Upper lobe of left lung (tissue), 6 donors: ENCODE results near the gene MVB12B. TPM values are rescaled to one million over a fixed set of nuclear protein-coding genes. Genes with fewer than 3 reads are reported as not detected.
A peak's percentile ranks its signal among the peaks of the same experiment; 100 is the strongest.
"Not testable (repeated sequence)": the region's sequence is repeated elsewhere in the genome, so short reads cannot be mapped to it uniquely, and the experiment has no call there.

Source experiments
- ATAC-seq, 2 donors: fragments of 200-7000 bp; cut with Tn5 transposase; one replicate each; pipeline ENCODE4 v1.9.1; 2022; ENCODE audit warnings: mild to moderate bottlenecking in 2 of 2, moderate library complexity in 2 of 2; ENCODE audit not compliant: low FRiP score in 2 of 2
- DNase-seq, 2 donors: peaks; one replicate each; pipeline ENCODE4 v3.0.0-alpha.2; 2019 to 2020
- H3K27ac ChIP-seq, 4 donors: fragments of 200-600 bp; sonication (generic); one replicate each; pipeline ENCODE4 v1.5.1; 2016 to 2019
- H3K27me3 ChIP-seq, 4 donors: fragments of 200-600 bp; sonication (generic); one replicate each; pipeline ENCODE4 v1.5.1; 2017 to 2019
- H3K36me3 ChIP-seq, 4 donors: fragments of 200-600 bp; sonication (generic); one replicate each; pipeline ENCODE4 v1.5.1; 2016 to 2019
- H3K4me1 ChIP-seq, 4 donors: fragments of 200-600 bp; sonication (generic); one replicate each; pipeline ENCODE4 v1.5.1; 2018 to 2019
- H3K4me3 ChIP-seq, 4 donors: fragments of 200-600 bp; sonication (generic); one replicate each; pipeline ENCODE4 v1.5.1; 2017 to 2019; ENCODE audit warnings: mild to moderate bottlenecking in 2 of 4, moderate library complexity in 1 of 4
- H3K9me3 ChIP-seq, 4 donors: fragments of 200-600 bp; sonication (generic); one replicate each; pipeline ENCODE4 v1.5.1; 2018 to 2019
- EP300 ChIP-seq, 4 donors: sonication (generic); formaldehyde crosslinking; IDR thresholded peaks; one replicate each; pipeline ENCODE4 v1.5.1; 2017; ENCODE audit warnings: antibody characterized with exemption in 4 of 4, control low read depth in 2 of 4
- POLR2A ChIP-seq, 4 donors: fragments of 450-650 bp; IDR thresholded peaks; one replicate each; pipeline ENCODE4 v1.5.1; 2016 to 2017; ENCODE audit warnings: antibody characterized with exemption in 4 of 4, mild to moderate bottlenecking in 2 of 4
- POLR2AphosphoS5 ChIP-seq, 2 donors: sonication (generic); formaldehyde crosslinking; IDR thresholded peaks; one replicate each; pipeline ENCODE4 v1.5.1; 2017; ENCODE audit warnings: antibody characterized with exemption in 2 of 2
- WGBS, 2 donors: methylation state at CpG; one replicate each; pipeline ENCODE4 v1.1.5; 2017 to 2018; 5-methylcytosine and 5-hydroxymethylcytosine counted together
- total RNA-seq, 6 donors: library from RNA; depleted of rRNA in 4 of 6; stranded (reverse); fragments of >200 nt in 4 of 6; gene quantifications; one replicate each; pipeline versions ENCODE4 v1.1.0 to v1.2.1, GENCODE V29; 2016 to 2021
- TF ChIP-seq, protein P1 (sequence below), 6 experiments: fragments of 450-650 bp in 4 of 6; fragments of 200-600 bp in 2 of 6; sonication (generic) in 2 of 6; IDR thresholded peaks; one replicate each; pipeline ENCODE4 v1.5.1; 2016 to 2019; ENCODE audit warnings: antibody characterized with exemption in 6 of 6
- donor health status: DM: no; HTN: no; CAD: no; lungs with moderate emphysema.
- donor health status: DM: no; HTN: yes; CAD: no; lungs with severe emphysema.

MVB12B gene
- 10 to 100 TPM; 36.7 to 60.7 (median 41.0) TPM for total RNA-seq

DNA sequence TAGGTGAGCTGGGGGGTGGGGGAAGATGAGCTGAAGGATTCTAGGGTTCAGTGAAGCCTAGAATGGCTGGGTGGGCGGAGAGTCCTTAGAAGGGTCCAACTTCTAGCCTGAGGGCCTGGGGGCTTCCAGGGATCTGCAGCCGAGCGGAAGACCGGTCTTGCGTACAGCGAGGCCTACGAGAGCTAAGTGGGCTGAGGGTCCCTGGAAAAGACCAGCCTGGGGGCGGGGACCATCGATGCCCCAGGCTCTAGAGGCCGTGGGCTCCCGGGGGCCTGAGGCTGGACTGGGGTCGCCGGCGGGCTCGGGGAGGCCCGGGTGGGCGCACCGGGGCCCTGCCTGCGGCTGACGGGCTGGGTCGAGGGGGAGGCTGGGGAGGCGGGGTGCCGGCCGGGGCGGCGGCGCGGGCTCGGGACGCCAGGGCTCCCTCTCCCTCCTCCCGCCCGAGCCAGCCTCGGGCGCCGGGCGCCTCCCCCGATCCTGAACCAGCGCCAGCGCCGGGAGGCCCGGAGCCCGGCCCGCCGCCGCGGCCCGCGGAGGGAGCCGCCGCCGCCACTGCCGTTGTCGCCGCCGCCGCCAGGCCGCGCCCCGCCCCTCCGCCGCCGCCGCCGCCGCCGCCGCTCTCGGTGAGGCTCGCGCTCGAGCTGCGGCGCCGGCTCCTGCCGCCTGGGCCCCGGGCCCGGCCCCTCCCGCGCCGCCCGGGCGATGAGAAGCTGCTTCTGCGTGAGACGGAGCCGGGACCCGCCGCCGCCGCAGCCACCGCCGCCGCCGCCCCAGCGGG is at the start of gene MVB12B:
MVB12B (plus strand) TSS at position 602 of the 778 bp plus-strand sequence; CDS start at position 703, 101 bp downstream.
- DNase-seq (peak; percentile 31 to 95), ATAC-seq (peak in 1 of 2 donors; percentile 80)
- H3K27ac ChIP-seq = peak within 1 kb of the TSS; percentile 77 to 94 (median 88)
- H3K4me1 ChIP-seq = peaks cover 19 to 47% (median 29%) of the 10 kb centered on the region in 4 donors
- peaks cover 0 to 9% (median 6%) of the 10 kb centered on the region in 4 donors for H3K9me3 ChIP-seq
- H3K27me3 ChIP-seq = no peaks in the 10 kb centered on the region
- WGBS, 2 donors = 22 to 37% methylated on average over 9 to 24 of the region's 94 CpGs
- H3K4me3 ChIP-seq = peak within 1 kb of the TSS; percentile 54 to 81 (median 67)
- peak in 1 of 4 donors; percentile 3 for TF ChIP-seq POLR2A (IDR thresholded peaks at IDR 0.05)
- TF ChIP-seq EP300 (IDR thresholded peaks at IDR 0.05) = no peak
- TF ChIP-seq, protein P1, sequence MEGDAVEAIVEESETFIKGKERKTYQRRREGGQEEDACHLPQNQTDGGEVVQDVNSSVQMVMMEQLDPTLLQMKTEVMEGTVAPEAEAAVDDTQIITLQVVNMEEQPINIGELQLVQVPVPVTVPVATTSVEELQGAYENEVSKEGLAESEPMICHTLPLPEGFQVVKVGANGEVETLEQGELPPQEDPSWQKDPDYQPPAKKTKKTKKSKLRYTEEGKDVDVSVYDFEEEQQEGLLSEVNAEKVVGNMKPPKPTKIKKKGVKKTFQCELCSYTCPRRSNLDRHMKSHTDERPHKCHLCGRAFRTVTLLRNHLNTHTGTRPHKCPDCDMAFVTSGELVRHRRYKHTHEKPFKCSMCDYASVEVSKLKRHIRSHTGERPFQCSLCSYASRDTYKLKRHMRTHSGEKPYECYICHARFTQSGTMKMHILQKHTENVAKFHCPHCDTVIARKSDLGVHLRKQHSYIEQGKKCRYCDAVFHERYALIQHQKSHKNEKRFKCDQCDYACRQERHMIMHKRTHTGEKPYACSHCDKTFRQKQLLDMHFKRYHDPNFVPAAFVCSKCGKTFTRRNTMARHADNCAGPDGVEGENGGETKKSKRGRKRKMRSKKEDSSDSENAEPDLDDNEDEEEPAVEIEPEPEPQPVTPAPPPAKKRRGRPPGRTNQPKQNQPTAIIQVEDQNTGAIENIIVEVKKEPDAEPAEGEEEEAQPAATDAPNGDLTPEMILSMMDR (IDR thresholded peaks at IDR 0.05) = no peak
- TF ChIP-seq POLR2AphosphoS5 (IDR thresholded peaks at IDR 0.05) = no peak
- no peaks in the 10 kb centered on the region for H3K36me3 ChIP-seq

DNA sequence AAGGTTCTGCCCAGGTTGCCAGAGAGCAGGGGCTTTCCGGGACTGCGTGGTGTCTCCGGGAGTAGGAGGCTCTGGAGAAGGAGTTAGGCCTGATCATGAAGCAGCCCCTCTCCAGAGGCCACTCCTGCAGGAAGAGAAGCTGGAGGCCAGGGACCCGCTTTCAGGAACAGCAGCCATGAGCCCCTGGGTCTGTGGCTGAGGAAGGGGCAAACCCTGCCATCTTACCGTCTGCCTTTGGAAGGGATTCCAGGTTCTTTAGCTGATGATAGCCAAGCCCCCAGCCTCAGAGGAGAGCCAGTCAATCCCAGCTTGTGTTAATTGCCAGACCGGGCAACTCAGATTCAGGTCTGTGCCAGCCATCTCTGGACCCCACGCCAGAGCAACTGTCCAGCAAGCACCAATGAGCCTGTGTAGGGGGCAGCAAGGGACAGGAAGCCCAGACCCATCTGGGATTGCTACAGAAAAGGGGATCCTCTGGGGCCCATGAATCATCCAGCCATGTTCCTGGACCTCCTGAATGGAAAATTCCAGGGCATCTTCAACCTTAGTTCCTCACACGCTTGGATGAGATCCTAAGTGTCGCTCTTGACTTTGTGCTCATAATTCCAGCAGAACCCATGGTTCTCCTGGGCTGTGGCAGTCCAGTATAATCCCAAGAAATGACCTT is 42.7 kb upstream of the MVB12B start:
- H3K27ac ChIP-seq = no peak overlapping the region
- H3K27me3 ChIP-seq = no peaks in the 10 kb centered on the region
- no peaks in the 10 kb centered on the region for H3K4me1 ChIP-seq
- no peaks in the 10 kb centered on the region for H3K36me3 ChIP-seq
- H3K9me3 ChIP-seq = no peaks in the 10 kb centered on the region
- H3K4me3 ChIP-seq = no peak overlapping the region
- TF ChIP-seq EP300 (IDR thresholded peaks at IDR 0.05) (no peak), POLR2A (IDR thresholded peaks at IDR 0.05) (no peak), POLR2AphosphoS5 (IDR thresholded peaks at IDR 0.05) (no peak)
- TF ChIP-seq, protein P1 (IDR thresholded peaks at IDR 0.05) = no peak
- no peak for ATAC-seq
- WGBS, 2 donors = 95 to 96% methylated on average over 3 to 7 of the region's 9 CpGs
- DNase-seq = no peak

DNA sequence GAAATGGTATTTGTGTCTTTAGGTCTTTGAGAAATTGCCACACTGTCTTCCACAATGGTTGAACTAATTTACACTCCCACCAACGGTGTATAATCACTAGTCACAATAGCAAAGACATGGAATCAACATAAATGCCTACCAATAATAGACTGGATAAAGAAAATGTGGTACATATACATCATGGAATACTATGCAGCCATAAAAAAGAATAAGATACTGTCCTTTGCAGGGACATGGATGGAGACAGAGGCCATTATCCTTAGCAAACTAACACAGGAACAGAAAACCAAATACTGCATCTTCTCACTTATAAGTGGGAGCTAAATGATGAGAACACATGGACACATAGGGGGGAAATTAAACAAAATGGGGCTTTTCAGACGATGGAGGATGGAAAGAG is 41.0 kb upstream of the MVB12B start:
- not testable (repeated sequence) for H3K9me3 ChIP-seq, DNase-seq, ATAC-seq, H3K4me3 ChIP-seq, H3K27me3 ChIP-seq, H3K27ac ChIP-seq, H3K36me3 ChIP-seq, H3K4me1 ChIP-seq
- WGBS, 2 donors = 75 to 83% methylated on average over 2 of the region's 2 CpGs

- DNase-seq = no peak
- H3K9me3 ChIP-seq = no peaks in the 10 kb centered on the region
- no peaks in the 10 kb centered on the region for H3K36me3 ChIP-seq
- no peak overlapping the region for H3K4me3 ChIP-seq
- TF ChIP-seq EP300 (IDR thresholded peaks at IDR 0.05) (no peak), POLR2A (IDR thresholded peaks at IDR 0.05) (no peak), POLR2AphosphoS5 (IDR thresholded peaks at IDR 0.05) (no peak)
- TF ChIP-seq, protein P1 (IDR thresholded peaks at IDR 0.05) = no peak
- no peak overlapping the region for H3K27ac ChIP-seq
- H3K27me3 ChIP-seq = no peaks in the 10 kb centered on the region
- whole genome bisulfite sequencing, 2 donors = 86 to 89% methylated on average over 6 of the region's 6 CpGs
- no peaks in the 10 kb centered on the region for H3K4me1 ChIP-seq
- ATAC-seq = no peak
Observed at GRCh38 chr9:126287166-126287866, 39.3 kb upstream of the MVB12B start.

DNA sequence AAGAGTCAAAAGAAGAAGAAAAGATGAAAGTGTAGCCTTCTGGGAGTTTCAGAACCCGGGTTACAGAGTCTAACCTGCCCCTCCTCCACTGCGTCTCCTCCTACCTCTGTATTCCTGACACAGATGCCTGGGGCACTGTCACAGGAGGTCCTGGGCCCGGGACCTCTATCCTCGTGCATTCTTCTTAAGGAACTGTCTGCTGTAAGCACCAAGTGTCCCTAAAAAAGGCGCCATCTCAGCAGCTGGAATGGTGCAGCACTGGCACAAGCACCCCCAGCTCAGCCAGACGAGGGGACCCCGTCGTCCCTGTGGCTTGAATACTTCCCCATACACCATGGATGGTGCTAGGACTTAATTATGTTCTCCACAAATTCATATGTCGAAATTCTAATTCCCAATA is 35.8 kb upstream of the MVB12B start:
- 73 to 79% methylated on average over 6 to 9 of the region's 9 CpGs for WGBS, 2 donors
- no peak for DNase-seq
- no peaks in the 10 kb centered on the region for H3K27me3 ChIP-seq

More for the DNA sequence above, 35.8 kb upstream of the MVB12B start:
- Histone ChIP-seq H3K4me1 (no peaks in the 10 kb centered on the region), H3K4me3 (no peak overlapping the region), H3K36me3 (no peaks in the 10 kb centered on the region), H3K9me3 (no peaks in the 10 kb centered on the region), H3K27ac (no peak overlapping the region)
- TF ChIP-seq EP300 (IDR thresholded peaks at IDR 0.05) = no peak
- no peak for ATAC-seq
